CD4-positive, alpha-beta T cell treated with Interleukin-12 subunit alpha and Interleukin-12 subunit beta, for 1 hour (primary cell): ENCODE results near the gene NBDY.

Source experiments
- DNase-seq: peaks from one replicate; pipeline ENCODE4 v3.0.0-alpha.2; 2020

NBDY gene

GRCh38 chrX:56786889-56787733, 58.1 kb downstream of the NBDY start:
- no peak for DNase-seq

- DNase-seq = no peak
Measured at GRCh38 chrX:56787734-56788152, 58.7 kb downstream of the NBDY start.

GRCh38 chrX:56788229-56788628, 59.2 kb downstream of the NBDY start:
- no peak for DNase-seq

- no peak for DNase-seq
Measured at GRCh38 chrX:56788717-56789122, 59.7 kb downstream of the NBDY start.

- DNase-seq = no peak
Measured at GRCh38 chrX:56789518-56790070, 60.6 kb downstream of the NBDY start.

- no peak for DNase-seq
Measured at GRCh38 chrX:56790778-56791177, 61.7 kb downstream of the NBDY start.

GRCh38 chrX:56791456-56791855, 62.4 kb downstream of the NBDY start:
- DNase-seq = no peak

GRCh38 chrX:56792270-56793111, 63.4 kb downstream of the NBDY start:
- DNase-seq = no peak

GRCh38 chrX:56793112-56793430, 64.0 kb downstream of the NBDY start:
- DNase-seq = no peak

- DNase-seq = no peak
Measured at GRCh38 chrX:56793521-56794320, 64.7 kb downstream of the NBDY start.

- no peak for DNase-seq
Measured at GRCh38 chrX:56794404-56795230, 65.6 kb downstream of the NBDY start.

- no peak for DNase-seq
Measured at GRCh38 chrX:56795309-56795868, 66.3 kb downstream of the NBDY start.

GRCh38 chrX:56796641-56797395, 67.8 kb downstream of the NBDY start:
- DNase-seq = no peak

GRCh38 chrX:56797574-56798338, 68.7 kb downstream of the NBDY start:
- DNase-seq = no peak

- no peak for DNase-seq
Measured at GRCh38 chrX:56798339-56798711, 69.3 kb downstream of the NBDY start.

GRCh38 chrX:56798866-56799758, 70.1 kb downstream of the NBDY start:
- no peak for DNase-seq

- DNase-seq = no peak
Measured at GRCh38 chrX:56800307-56800706, 71.3 kb downstream of the NBDY start.

GRCh38 chrX:56800801-56801200, 71.8 kb downstream of the NBDY start:
- peak; percentile 69 for DNase-seq

GRCh38 chrX:56802428-56802827, 73.4 kb downstream of the NBDY start:
- no peak for DNase-seq
